ENCODE data around the gene ZFHX3.

DNA sequence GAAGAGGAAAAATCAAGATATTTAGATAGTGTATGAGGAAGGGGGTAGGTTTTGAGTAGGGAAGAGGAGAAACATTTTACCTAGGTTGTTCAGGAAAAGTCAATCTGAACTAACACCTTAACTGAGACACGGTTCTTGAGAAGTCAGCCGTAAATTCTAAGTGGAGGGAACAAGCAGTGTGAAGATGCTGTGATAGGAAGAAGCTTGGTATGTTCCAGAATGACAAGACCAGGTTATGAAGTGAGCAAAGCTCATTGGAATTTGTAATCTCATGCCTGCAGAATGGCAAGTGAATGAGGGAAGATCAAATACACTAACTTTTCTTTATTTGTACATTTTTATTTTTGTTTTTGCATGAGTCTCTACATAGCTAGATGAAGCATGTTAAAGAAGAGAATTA is 307.6 kb downstream of the ZFHX3 start:
- TF ChIP-seq L3MBTL2 (conservative IDR thresholded peaks at IDR 0.05): no peak
- TF ChIP-seq CTBP1 (IDR thresholded peaks at IDR 0.05; ENCODE audit: borderline replicate concordance): no peak
